ENCODE results near the gene IL26.

Gene IL26

GRCh38 chr12:68203460-68203875 is 22.1 kb downstream of the IL26 start:
- H3K36me3 ChIP-seq (ENCODE audit: control insufficient read depth, low read length), result no peaks in the 10 kb centered on the region
- no peaks in the 10 kb centered on the region for H3K9me2 ChIP-seq (replicated peaks; ENCODE audit: control insufficient read depth, low read length)
- H3K4me2 ChIP-seq (ENCODE audit: low read length), result no peak overlapping the region
- no peaks in the 10 kb centered on the region for H3K4me1 ChIP-seq (ENCODE audit: control insufficient read depth, low read length)
- no peaks in the 10 kb centered on the region for H3F3A ChIP-seq (ENCODE audit: control insufficient read depth, insufficient read depth)
- H3K27me3 ChIP-seq (ENCODE audit: control insufficient read depth, low read length), result peaks cover 8% of the 10 kb centered on the region
- H3K4me3 ChIP-seq (ENCODE audit: low read length), result no peak overlapping the region
- no peaks in the 10 kb centered on the region for H3K9me3 ChIP-seq (ENCODE audit: control insufficient read depth, insufficient read depth, low read length)
- no peaks in the 10 kb centered on the region for H3K79me2 ChIP-seq (ENCODE audit: control insufficient read depth, low read length)
- TF ChIP-seq EZH2phosphoT487 (IDR thresholded peaks at IDR 0.05; ENCODE audit: borderline replicate concordance, low read length), result no peak
- TF ChIP-seq CTCF (IDR thresholded peaks at IDR 0.05; ENCODE audit: low read depth, low read length, poor library complexity, severe bottlenecking), result no peak
- no peaks in the 10 kb centered on the region for H4K20me1 ChIP-seq (ENCODE audit: control insufficient read depth, insufficient read depth, low read depth, low read length)
- H3K27ac ChIP-seq (ENCODE audit: low read depth, low read length), result no peak overlapping the region

GRCh38 chr12:68200854-68201253 is 24.8 kb downstream of the IL26 start:
- Histone ChIP-seq H3K36me3 (ENCODE audit: control insufficient read depth, low read length) (no peaks in the 10 kb centered on the region), H3K4me3 (ENCODE audit: low read length) (no peak overlapping the region), H3K9me3 (ENCODE audit: control insufficient read depth, insufficient read depth, low read length) (no peaks in the 10 kb centered on the region), H4K20me1 (ENCODE audit: control insufficient read depth, insufficient read depth, low read depth, low read length) (no peaks in the 10 kb centered on the region), H3K4me2 (ENCODE audit: low read length) (no peak overlapping the region), H3K9me2 (replicated peaks; ENCODE audit: control insufficient read depth, low read length) (no peaks in the 10 kb centered on the region), H3K27ac (ENCODE audit: low read depth, low read length) (no peak overlapping the region), H3K79me2 (ENCODE audit: control insufficient read depth, low read length) (no peaks in the 10 kb centered on the region), H3K27me3 (ENCODE audit: control insufficient read depth, low read length) (peaks cover 5% of the 10 kb centered on the region; the same call in 1 of the 2 replicates), H3K4me1 (ENCODE audit: control insufficient read depth, low read length) (no peaks in the 10 kb centered on the region), H3F3A (ENCODE audit: control insufficient read depth, insufficient read depth) (no peaks in the 10 kb centered on the region)
- TF ChIP-seq EZH2phosphoT487 (IDR thresholded peaks at IDR 0.05; ENCODE audit: borderline replicate concordance, low read length) (no peak), CTCF (IDR thresholded peaks at IDR 0.05; ENCODE audit: low read depth, low read length, poor library complexity, severe bottlenecking) (no peak)

- Histone ChIP-seq H3F3A (ENCODE audit: control insufficient read depth, insufficient read depth) (no peaks in the 10 kb centered on the region), H3K4me2 (ENCODE audit: low read length) (no peak overlapping the region), H3K27ac (ENCODE audit: low read depth, low read length) (no peak overlapping the region), H3K36me3 (ENCODE audit: control insufficient read depth, low read length) (no peaks in the 10 kb centered on the region), H4K20me1 (ENCODE audit: control insufficient read depth, insufficient read depth, low read depth, low read length) (no peaks in the 10 kb centered on the region), H3K9me3 (ENCODE audit: control insufficient read depth, insufficient read depth, low read length) (no peaks in the 10 kb centered on the region), H3K4me3 (ENCODE audit: low read length) (no peak overlapping the region), H3K4me1 (ENCODE audit: control insufficient read depth, low read length) (no peaks in the 10 kb centered on the region), H3K79me2 (ENCODE audit: control insufficient read depth, low read length) (no peaks in the 10 kb centered on the region), H3K27me3 (ENCODE audit: control insufficient read depth, low read length) (peaks cover 5% of the 10 kb centered on the region; the same call in 1 of the 2 replicates), H3K9me2 (replicated peaks; ENCODE audit: control insufficient read depth, low read length) (no peaks in the 10 kb centered on the region)
- no peak for TF ChIP-seq CTCF (IDR thresholded peaks at IDR 0.05; ENCODE audit: low read depth, low read length, poor library complexity, severe bottlenecking)
- TF ChIP-seq EZH2phosphoT487 (IDR thresholded peaks at IDR 0.05; ENCODE audit: borderline replicate concordance, low read length), result no peak
Measured at GRCh38 chr12:68199127-68199526, 26.5 kb downstream of the IL26 start.
